ENCODE data around the gene CNNM4. TPM values are rescaled to one million over a fixed set of nuclear protein-coding genes. Genes with fewer than 3 reads are reported as not detected.

Gene CNNM4
- total and polyA plus RNA-seq, 7 donors, result 2.3 to 36.7 (median 6.6) TPM

GRCh38 chr2:96739633-96740428 is 20.9 kb upstream of the CNNM4 start, which contains the start of gene LMAN2L:
Gene LMAN2L (minus strand): TSS chr2:96740064. CDS start chr2:96740040, 24 bp downstream.
- DNase-seq, result peak; percentile 99
- Histone ChIP-seq H3K4me1 (peaks cover 0 to 35% (median 19%) of the 10 kb centered on the region in 4 donors), H3K27ac (peak within 1 kb of the TSS; percentile 73 to 84 (median 78)), H3K36me3 (peaks cover 0 to 13% (median 0%) of the 10 kb centered on the region in 4 donors), H3K27me3 (no peaks in the 10 kb centered on the region), H3K4me3 (peak within 1 kb of the TSS; percentile 47 to 95 (median 74)), H3K9me3 (no peaks in the 10 kb centered on the region)
- TF ChIP-seq POLR2AphosphoS5 (IDR thresholded peaks at IDR 0.05), result peak in 2 of 4 donors; percentile 69 to 71
- peak; percentile 26 to 48 for TF ChIP-seq POLR2A (IDR thresholded peaks at IDR 0.05)
- no peak for TF ChIP-seq CTCF (IDR thresholded peaks at IDR 0.05)
- no peak for TF ChIP-seq EP300 (IDR thresholded peaks at IDR 0.05)
- intact Hi-C loops (cut with DNase I), result loop anchor here (1.0 to 5.0 kb wide), 6 partner anchors 19 to 473 kb away; partner anchors contain the start of genes CIAO1, CNNM3, KANSL3 and TMEM127
- 1% methylated on average over 43 of the region's 43 CpGs for WGBS, 2 donors

GRCh38 chr2:96747061-96747617 is 13.6 kb upstream of the CNNM4 start:
- no peak overlapping the region for H3K4me3 ChIP-seq
- no peaks in the 10 kb centered on the region for H3K4me1 ChIP-seq
- TF ChIP-seq EP300 (IDR thresholded peaks at IDR 0.05), result no peak
- no peak for TF ChIP-seq CTCF (IDR thresholded peaks at IDR 0.05)
- TF ChIP-seq POLR2AphosphoS5 (IDR thresholded peaks at IDR 0.05), result no peak
- no peak for TF ChIP-seq POLR2A (IDR thresholded peaks at IDR 0.05)
- H3K27ac ChIP-seq, result no peak overlapping the region
- no peaks in the 10 kb centered on the region for H3K27me3 ChIP-seq
- no peaks in the 10 kb centered on the region for H3K36me3 ChIP-seq
- no peak for DNase-seq
- intact Hi-C loops (cut with DNase I), result no loop called here
- no peaks in the 10 kb centered on the region for H3K9me3 ChIP-seq
- WGBS, 2 donors, result 73 to 74% methylated on average over 6 of the region's 6 CpGs

- DNase-seq, result no peak
- no peak for TF ChIP-seq POLR2A (IDR thresholded peaks at IDR 0.05)
- TF ChIP-seq POLR2AphosphoS5 (IDR thresholded peaks at IDR 0.05), result no peak
- no peak overlapping the region for H3K4me3 ChIP-seq
- no peaks in the 10 kb centered on the region for H3K9me3 ChIP-seq
- H3K27me3 ChIP-seq, result no peaks in the 10 kb centered on the region
- intact Hi-C loops (cut with DNase I), result no loop called here
- 85 to 87% methylated on average over 9 of the region's 9 CpGs for WGBS, 2 donors
- H3K36me3 ChIP-seq, result no peaks in the 10 kb centered on the region
- no peak overlapping the region for H3K27ac ChIP-seq
- no peaks in the 10 kb centered on the region for H3K4me1 ChIP-seq
These were observed 8.9 kb upstream of the CNNM4 start for GRCh38 chr2:96751800-96752199.

- no peaks in the 10 kb centered on the region for H3K27me3 ChIP-seq
- H3K4me3 ChIP-seq, result no peak overlapping the region
- H3K9me3 ChIP-seq, result no peaks in the 10 kb centered on the region
- no peaks in the 10 kb centered on the region for H3K36me3 ChIP-seq
- no peak for DNase-seq
- H3K27ac ChIP-seq, result no peak overlapping the region
- TF ChIP-seq CTCF (IDR thresholded peaks at IDR 0.05), result no peak
- intact Hi-C loops (cut with DNase I), result no loop called here
- H3K4me1 ChIP-seq, result no peaks in the 10 kb centered on the region
- 40 to 61% methylated on average over 7 of the region's 7 CpGs for WGBS, 2 donors
These were observed 6.9 kb upstream of the CNNM4 start for GRCh38 chr2:96753661-96754282.

- intact Hi-C loops (cut with DNase I), result no loop called here
- no peaks in the 10 kb centered on the region for H3K27me3 ChIP-seq
- TF ChIP-seq POLR2A (IDR thresholded peaks at IDR 0.05) (no peak), CTCF (IDR thresholded peaks at IDR 0.05) (no peak), POLR2AphosphoS5 (IDR thresholded peaks at IDR 0.05) (no peak), EP300 (IDR thresholded peaks at IDR 0.05) (no peak)
- H3K9me3 ChIP-seq, result no peaks in the 10 kb centered on the region
- DNase-seq, result no peak
- H3K4me1 ChIP-seq, result no peaks in the 10 kb centered on the region
- no peak overlapping the region for H3K27ac ChIP-seq
- no peaks in the 10 kb centered on the region for H3K36me3 ChIP-seq
- H3K4me3 ChIP-seq, result no peak overlapping the region
These were observed 6.4 kb upstream of the CNNM4 start for GRCh38 chr2:96754317-96754716.

Measured in sigmoid colon (tissue), 7 donors.